HEK293T (cell line): Measurements from ENCODE around the gene NUDT7.

ENCODE experiments used
- ARNT ChIP-seq: fragments of 450-650 bp; IDR thresholded peaks from 2 replicates; pipeline ENCODE4 v1.6.1; 2017; ENCODE audit warnings: mild to moderate bottlenecking
- CTBP1 ChIP-seq: fragments of 450-650 bp; IDR thresholded peaks from 2 replicates; pipeline ENCODE4 v1.6.1; 2016; ENCODE audit warnings: borderline replicate concordance
- FOXK2 ChIP-seq: fragments of 450-650 bp; IDR thresholded peaks from 2 replicates; pipeline ENCODE4 v1.6.1; 2016; ENCODE audit warnings: mild to moderate bottlenecking
- FOXM1 ChIP-seq: fragments of 450-650 bp; IDR thresholded peaks from 2 replicates; pipeline ENCODE4 v1.6.1; 2017; ENCODE audit warnings: mild to moderate bottlenecking, borderline replicate concordance
- NFRKB ChIP-seq: fragments of 450-650 bp; IDR thresholded peaks from 2 replicates; pipeline ENCODE4 v1.6.1; 2016; ENCODE audit warnings: mild to moderate bottlenecking, moderate library complexity

DNA sequence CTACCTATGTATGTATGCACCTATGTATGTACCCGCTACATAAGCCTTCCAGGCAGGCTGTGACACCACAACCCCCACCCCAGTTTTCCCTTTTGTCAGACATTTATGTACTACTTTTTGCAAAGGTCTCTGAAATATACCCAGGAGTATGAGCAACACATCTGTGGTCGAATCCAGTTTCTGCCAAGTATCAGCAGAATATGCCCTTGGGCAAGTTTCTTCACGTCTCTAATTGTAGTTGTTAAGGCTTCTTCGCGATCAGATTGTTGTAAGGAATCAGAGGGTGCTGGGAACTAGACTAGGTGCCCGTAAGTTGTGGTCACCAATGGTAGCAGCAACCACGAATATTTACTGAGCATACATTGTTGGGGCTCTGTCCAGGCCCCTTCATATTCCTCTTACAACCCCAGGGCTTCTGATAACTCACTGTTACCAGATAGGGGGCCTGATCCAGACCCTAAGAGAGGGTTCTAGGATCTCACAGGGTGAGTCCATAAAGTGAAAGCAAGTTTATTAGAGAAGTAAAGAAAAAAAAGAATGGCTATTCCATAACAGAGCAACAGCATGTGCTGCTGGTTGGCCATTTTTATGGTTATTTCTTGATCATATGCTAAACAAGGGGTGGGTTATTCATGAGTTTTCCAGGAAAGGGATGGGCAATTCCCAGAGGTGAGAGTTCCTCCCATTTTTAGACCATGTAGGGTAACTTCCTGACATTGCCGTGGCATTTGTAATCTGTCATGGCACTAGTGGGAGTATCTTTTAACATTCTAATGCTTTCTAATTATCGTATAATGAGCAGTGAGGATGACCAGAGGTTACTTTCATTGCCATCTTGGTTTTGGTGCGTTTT, 16.6 kb downstream of the NUDT7 start:
- TF ChIP-seq FOXM1 (no peak), FOXK2 (no peak), NFRKB (no peak), CTBP1 (no peak), ARNT (no peak)
